ENCODE results near the gene MED29. TPM values are rescaled to one million over a fixed set of nuclear protein-coding genes. Genes with fewer than 3 reads are reported as not detected.

MED29 gene
- 100 to 1,000 TPM in 1 of 9 donors, 10 to 100 TPM in 8; 36.1 to 221 (median 64.0) TPM for total RNA-seq
- 10 to 100 TPM; 43.6 to 49.6 (median 49.2) TPM for polyA plus RNA-seq
- long read RNA-seq, donor 1, transcript MED29-201 (4 exons, 3,653 nt) = major isoform, 39 of 40 reads
- long read RNA-seq, donor 1, partial matches to known transcripts = 0 of 40 reads
- long read RNA-seq, donor 1, other reads (novel, unspliced or antisense) = 0 of 40 reads
- long read RNA-seq, donor 2, transcript MED29-201 (4 exons, 3,653 nt) = major isoform, 20 of 25 reads
- long read RNA-seq, donor 2, partial matches to known transcripts = 5 of 25 reads
- long read RNA-seq, donor 2, other reads (novel, unspliced or antisense) = 0 of 25 reads
- long read RNA-seq, donor 3, transcript MED29-201 (4 exons, 3,653 nt) = major isoform, 18 of 18 reads
- long read RNA-seq, donor 3, partial matches to known transcripts = 0 of 18 reads
- long read RNA-seq, donor 3, other reads (novel, unspliced or antisense) = 0 of 18 reads
- long read RNA-seq, donor 4, transcript MED29-201 (4 exons, 3,653 nt) = major isoform, 41 of 47 reads
- long read RNA-seq, donor 4, partial matches to known transcripts = 0 of 47 reads
- long read RNA-seq, donor 4, other reads (novel, unspliced or antisense) = 6 of 47 reads
- long read RNA-seq, donor 5, transcript MED29-201 (4 exons, 3,653 nt) = major isoform, 57 of 77 reads
- long read RNA-seq, donor 5, partial matches to known transcripts = 0 of 77 reads
- long read RNA-seq, donor 5, other reads (novel, unspliced or antisense) = 20 of 77 reads
- long read RNA-seq, donor 6, transcript MED29-201 (4 exons, 3,653 nt) = major isoform, 13 of 17 reads
- long read RNA-seq, donor 6, partial matches to known transcripts = 0 of 17 reads
- long read RNA-seq, donor 6, other reads (novel, unspliced or antisense) = 4 of 17 reads
- long read RNA-seq, donor 7, transcript MED29-201 (4 exons, 3,653 nt) = major isoform, 19 of 19 reads
- long read RNA-seq, donor 7, partial matches to known transcripts = 0 of 19 reads
- long read RNA-seq, donor 7, other reads (novel, unspliced or antisense) = 0 of 19 reads
- long read RNA-seq, donor 8, transcript MED29-201 (4 exons, 3,653 nt) = major isoform, 39 of 39 reads
- long read RNA-seq, donor 8, partial matches to known transcripts = 0 of 39 reads
- long read RNA-seq, donor 8, other reads (novel, unspliced or antisense) = 0 of 39 reads
- long read RNA-seq, donor 9, transcript MED29-201 (4 exons, 3,653 nt) = major isoform, 9 of 9 reads
- long read RNA-seq, donor 9, partial matches to known transcripts = 0 of 9 reads
- long read RNA-seq, donor 9, other reads (novel, unspliced or antisense) = 0 of 9 reads
- long read RNA-seq, donor 10, transcript MED29-201 (4 exons, 3,653 nt) = major isoform, 14 of 14 reads
- long read RNA-seq, donor 10, partial matches to known transcripts = 0 of 14 reads
- long read RNA-seq, donor 10, other reads (novel, unspliced or antisense) = 0 of 14 reads

GRCh38 chr19:39390751-39391437, at the start of gene MED29, which contains the start of gene PAF1:
MED29 (plus strand) TSS chr19:39391378; CDS start chr19:39391423, 45 bp downstream.
PAF1 (minus strand) TSS chr19:39391106; CDS start chr19:39390864, 242 bp downstream.
- peak; percentile 89 to 97 for TF ChIP-seq POLR2A (IDR thresholded peaks at IDR 0.05)
- TF ChIP-seq, protein P1, sequence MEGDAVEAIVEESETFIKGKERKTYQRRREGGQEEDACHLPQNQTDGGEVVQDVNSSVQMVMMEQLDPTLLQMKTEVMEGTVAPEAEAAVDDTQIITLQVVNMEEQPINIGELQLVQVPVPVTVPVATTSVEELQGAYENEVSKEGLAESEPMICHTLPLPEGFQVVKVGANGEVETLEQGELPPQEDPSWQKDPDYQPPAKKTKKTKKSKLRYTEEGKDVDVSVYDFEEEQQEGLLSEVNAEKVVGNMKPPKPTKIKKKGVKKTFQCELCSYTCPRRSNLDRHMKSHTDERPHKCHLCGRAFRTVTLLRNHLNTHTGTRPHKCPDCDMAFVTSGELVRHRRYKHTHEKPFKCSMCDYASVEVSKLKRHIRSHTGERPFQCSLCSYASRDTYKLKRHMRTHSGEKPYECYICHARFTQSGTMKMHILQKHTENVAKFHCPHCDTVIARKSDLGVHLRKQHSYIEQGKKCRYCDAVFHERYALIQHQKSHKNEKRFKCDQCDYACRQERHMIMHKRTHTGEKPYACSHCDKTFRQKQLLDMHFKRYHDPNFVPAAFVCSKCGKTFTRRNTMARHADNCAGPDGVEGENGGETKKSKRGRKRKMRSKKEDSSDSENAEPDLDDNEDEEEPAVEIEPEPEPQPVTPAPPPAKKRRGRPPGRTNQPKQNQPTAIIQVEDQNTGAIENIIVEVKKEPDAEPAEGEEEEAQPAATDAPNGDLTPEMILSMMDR (IDR thresholded peaks at IDR 0.05) = peak in 3 of 6 experiments; percentile 14 to 23 (median 16)
- Histone ChIP-seq H3K36me3 (replicated peaks in 1 of 2) (peaks cover 0 to 48% of the 10 kb centered on the region in 2 donors), H3K9me3 (replicated peaks in 1 of 3) (no peaks in the 10 kb centered on the region), H3K4me1 (replicated peaks in 1 of 2) (peaks cover 13 to 17% of the 10 kb centered on the region in 2 donors), H3K4me3 (peak within 1 kb of the TSS; percentile 55 to 97 (median 71)), H3K27ac (peak within 1 kb of the TSS; percentile 64 to 100 (median 97)), H3K27me3 (no peaks in the 10 kb centered on the region)
- WGBS, 4 donors = 0 to 1% (median 1%) methylated on average over 15 to 60 of the region's 60 CpGs
- DNase-seq = peak; percentile 97 to 99 (median 99)
- intact Hi-C loops (cut with DNase I) = no loop called here

- peak within 1 kb of the TSS; percentile 34 to 99 (median 86) for H3K27ac ChIP-seq
- intact Hi-C loops (cut with DNase I) = no loop called here
- H3K4me3 ChIP-seq = peak within 1 kb of the TSS in 3 of 4 donors; percentile 42 to 91 (median 89)
- no peaks in the 10 kb centered on the region for H3K9me3 ChIP-seq (replicated peaks in 1 of 3)
- DNase-seq = peak; percentile 99
- peaks cover 8 to 44% of the 10 kb centered on the region in 2 donors for H3K4me1 ChIP-seq (replicated peaks in 1 of 2)
- H3K36me3 ChIP-seq (replicated peaks in 1 of 2) = no peaks in the 10 kb centered on the region
- peak; percentile 93 to 97 for TF ChIP-seq POLR2A (IDR thresholded peaks at IDR 0.05)
- TF ChIP-seq, protein P1 (IDR thresholded peaks at IDR 0.05) = peak; percentile 43 to 97 (median 78)
- no peaks in the 10 kb centered on the region for H3K27me3 ChIP-seq
- WGBS, 4 donors = 0 to 2% (median 0%) methylated on average over 12 to 102 of the region's 105 CpGs
These were observed 49.2 kb upstream of the MED29 start, which contains the start of gene SAMD4B for GRCh38 chr19:39341719-39342604. SAMD4B (plus strand) TSS chr19:39342421; CDS start chr19:39356894, 14,473 bp downstream.

All from adrenal gland (tissue), 19 donors.